HUES64 (cell line): ENCODE measurements around the gene SLC7A4.
"Not testable (repeated sequence)": the region's sequence is repeated elsewhere in the genome, so short reads cannot be mapped to it uniquely, and the experiment has no call there.

ENCODE experiments used
- H3K27ac ChIP-seq: 2 replicates; pipeline ENCODE4 v1.7.0; 2013; ENCODE audit warnings: low read depth, low read length, inconsistent platforms
- H3K27me3 ChIP-seq: 2 replicates; pipeline ENCODE4 v1.6.1; 2013; ENCODE audit warnings: mild to moderate bottlenecking, low read length; ENCODE audit not compliant: insufficient read depth
- H3K36me3 ChIP-seq: 2 replicates; pipeline ENCODE4 v1.6.1; 2013; ENCODE audit warnings: mild to moderate bottlenecking, low read length; ENCODE audit not compliant: insufficient read depth
- H3K4me1 ChIP-seq: 2 replicates; pipeline ENCODE4 v1.6.1; 2013; ENCODE audit warnings: mild to moderate bottlenecking, low read length, moderate library complexity; ENCODE audit not compliant: insufficient read depth
- H3K4me3 ChIP-seq: 2 replicates; pipeline ENCODE4 v1.5.1; 2013; ENCODE audit warnings: mild to moderate bottlenecking, low read length, moderate library complexity
- H3K9ac ChIP-seq: 2 replicates; pipeline ENCODE4 v1.6.1; 2013; ENCODE audit warnings: mild to moderate bottlenecking, low read depth, low read length
- H3K9me3 ChIP-seq: 2 replicates; pipeline ENCODE4 v1.6.1; 2013; ENCODE audit warnings: low read depth, low read length; ENCODE audit not compliant: insufficient read depth
- WGBS: fragments of 150-250, 120-280 bp; methylation state at CpG from one replicate; pipeline ENCODE4 v1.1.7; 2013; ENCODE audit warnings: missing lambda C conversion rate; 5-methylcytosine and 5-hydroxymethylcytosine counted together

SLC7A4 gene

DNA sequence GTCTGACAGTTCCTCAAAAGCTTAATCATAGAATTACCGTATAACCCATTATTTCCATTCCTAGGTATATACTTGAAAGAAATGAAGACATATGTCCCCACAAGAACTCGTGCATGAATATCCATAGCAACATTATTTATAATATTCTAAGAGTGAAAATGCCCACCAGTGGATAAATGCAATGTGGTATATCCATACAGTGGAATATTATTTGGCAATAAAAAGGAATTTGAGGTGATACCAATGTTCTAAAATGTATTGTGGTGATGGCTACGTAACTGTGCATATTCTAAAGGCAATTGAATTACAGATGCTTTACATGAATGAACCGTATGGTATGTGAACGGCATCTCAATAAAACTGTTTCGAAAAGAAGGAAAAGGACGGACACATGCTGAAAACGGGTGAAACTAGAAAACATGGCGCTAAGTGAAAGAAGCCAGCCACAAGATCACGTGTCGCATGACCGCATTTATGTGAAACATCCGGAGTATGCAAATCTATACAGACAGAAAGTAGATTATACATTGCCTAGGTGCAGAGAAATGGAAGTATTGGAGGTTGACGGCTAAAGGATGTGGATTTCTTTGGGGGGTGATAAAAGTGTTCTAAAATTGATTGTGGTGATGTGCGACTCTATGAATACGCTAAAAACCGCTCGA lies 29.4 kb upstream of the SLC7A4 start:
- not testable (repeated sequence) for H3K27me3 ChIP-seq, H3K9ac ChIP-seq, H3K4me1 ChIP-seq, H3K9me3 ChIP-seq, H3K36me3 ChIP-seq, H3K27ac ChIP-seq, H3K4me3 ChIP-seq
- WGBS = 94% methylated on average over 15 of the region's 18 CpGs

GRCh38 chr22:21060363-21060762 lies 28.0 kb upstream of the SLC7A4 start:
- H3K36me3 ChIP-seq, H3K9me3 ChIP-seq, H3K27me3 ChIP-seq, H3K4me3 ChIP-seq, H3K4me1 ChIP-seq, H3K27ac ChIP-seq, H3K9ac ChIP-seq: not testable (repeated sequence)
- 93% methylated on average over 4 of the region's 8 CpGs for WGBS

DNA sequence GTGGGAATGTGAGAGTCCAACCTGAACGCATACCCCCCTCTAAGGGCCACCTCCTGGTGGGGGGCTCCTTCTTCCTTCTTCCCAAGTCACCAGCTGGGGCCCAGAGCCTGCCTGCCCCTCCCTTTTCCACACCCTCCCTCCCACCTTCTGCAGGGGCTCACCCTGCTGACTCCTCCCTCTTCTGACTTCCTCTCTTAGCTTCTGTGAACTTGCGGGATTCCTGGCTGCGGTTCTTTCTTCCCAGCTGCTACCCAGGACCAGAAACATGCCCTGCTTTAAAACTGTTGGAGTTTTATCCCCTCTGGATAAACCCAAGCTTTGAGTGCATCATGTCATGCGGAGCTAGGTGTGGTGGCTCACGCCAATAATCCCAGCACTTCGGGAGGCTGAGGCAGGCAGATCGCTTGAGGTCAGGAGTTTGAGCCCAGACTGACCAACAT lies 23.5 kb upstream of the SLC7A4 start:
- H3K27me3 ChIP-seq = no peaks in the 10 kb centered on the region
- peaks cover 19% of the 10 kb centered on the region for H3K4me1 ChIP-seq
- H3K36me3 ChIP-seq = no peaks in the 10 kb centered on the region
- no peak overlapping the region for H3K9ac ChIP-seq
- 51% methylated on average over 7 of the region's 7 CpGs for WGBS
- no peak overlapping the region for H3K4me3 ChIP-seq
- no peak overlapping the region for H3K27ac ChIP-seq
- H3K9me3 ChIP-seq = no peaks in the 10 kb centered on the region

GRCh38 chr22:21055564-21055834 lies 23.1 kb upstream of the SLC7A4 start:
- 67% methylated on average over 4 of the region's 4 CpGs for WGBS
- Histone ChIP-seq H3K9me3 (no peaks in the 10 kb centered on the region), H3K9ac (no peak overlapping the region), H3K27ac (no peak overlapping the region), H3K4me1 (peaks cover 19% of the 10 kb centered on the region), H3K36me3 (no peaks in the 10 kb centered on the region), H3K4me3 (no peak overlapping the region), H3K27me3 (no peaks in the 10 kb centered on the region)

GRCh38 chr22:21054714-21055563 lies 22.6 kb upstream of the SLC7A4 start:
- Histone ChIP-seq H3K36me3 (no peaks in the 10 kb centered on the region), H3K4me3 (no peak overlapping the region), H3K27ac (no peak overlapping the region), H3K9ac (no peak overlapping the region), H3K9me3 (no peaks in the 10 kb centered on the region), H3K27me3 (no peaks in the 10 kb centered on the region), H3K4me1 (peaks cover 19% of the 10 kb centered on the region)
- WGBS = 85% methylated on average over 11 of the region's 11 CpGs

GRCh38 chr22:21054046-21054713 lies 21.8 kb upstream of the SLC7A4 start:
- WGBS = 89% methylated on average over 15 of the region's 15 CpGs

DNA sequence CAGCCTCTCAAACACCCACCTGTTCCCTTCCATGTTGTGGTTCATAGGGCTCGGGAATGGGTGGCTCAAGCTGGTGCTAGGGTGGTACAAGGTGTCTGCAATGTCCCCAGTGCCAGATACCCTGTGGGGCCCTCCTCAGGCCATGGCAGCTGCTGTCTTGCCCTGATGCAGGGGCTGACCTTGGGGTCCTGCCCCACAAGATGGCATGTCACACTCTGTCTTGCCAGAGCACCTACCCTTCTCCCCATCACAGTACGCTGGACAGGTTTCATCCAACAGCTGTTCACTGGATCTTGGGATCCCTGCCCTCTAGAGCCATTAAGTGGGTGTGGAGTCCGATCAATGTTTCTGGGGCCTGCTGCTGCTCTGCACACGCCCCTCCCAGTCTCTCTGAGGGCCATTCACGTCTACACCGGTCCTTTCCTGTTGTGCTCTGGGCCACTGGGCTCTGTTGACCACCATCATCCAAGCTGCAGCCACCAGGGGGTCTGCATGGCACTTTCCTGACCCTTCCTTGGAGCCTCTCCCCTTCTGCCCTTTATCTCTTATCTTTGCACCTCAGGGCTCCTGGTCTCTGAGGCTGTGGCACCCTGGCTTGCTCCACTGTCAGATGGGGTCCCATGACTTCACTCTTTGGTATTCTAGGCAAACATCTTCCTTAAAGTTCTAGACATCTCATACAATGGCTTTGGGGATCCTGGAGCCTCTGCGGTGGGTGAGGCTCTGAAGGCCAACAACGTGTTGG lies 20.5 kb upstream of the SLC7A4 start:
- Histone ChIP-seq H3K4me1 (peaks cover 19% of the 10 kb centered on the region), H3K27ac (no peak overlapping the region), H3K36me3 (no peaks in the 10 kb centered on the region), H3K4me3 (no peak overlapping the region), H3K27me3 (no peaks in the 10 kb centered on the region), H3K9me3 (no peaks in the 10 kb centered on the region), H3K9ac (no peak overlapping the region)
- WGBS = 92% methylated on average over 8 of the region's 8 CpGs

More at GRCh38 chr22:21054046-21054713, 21.8 kb upstream of the SLC7A4 start:
- H3K4me3 ChIP-seq = no peak overlapping the region
- no peak overlapping the region for H3K9ac ChIP-seq
- no peaks in the 10 kb centered on the region for H3K9me3 ChIP-seq
- no peak overlapping the region for H3K27ac ChIP-seq
- H3K36me3 ChIP-seq = no peaks in the 10 kb centered on the region
- H3K4me1 ChIP-seq = peaks cover 19% of the 10 kb centered on the region
- no peaks in the 10 kb centered on the region for H3K27me3 ChIP-seq

DNA sequence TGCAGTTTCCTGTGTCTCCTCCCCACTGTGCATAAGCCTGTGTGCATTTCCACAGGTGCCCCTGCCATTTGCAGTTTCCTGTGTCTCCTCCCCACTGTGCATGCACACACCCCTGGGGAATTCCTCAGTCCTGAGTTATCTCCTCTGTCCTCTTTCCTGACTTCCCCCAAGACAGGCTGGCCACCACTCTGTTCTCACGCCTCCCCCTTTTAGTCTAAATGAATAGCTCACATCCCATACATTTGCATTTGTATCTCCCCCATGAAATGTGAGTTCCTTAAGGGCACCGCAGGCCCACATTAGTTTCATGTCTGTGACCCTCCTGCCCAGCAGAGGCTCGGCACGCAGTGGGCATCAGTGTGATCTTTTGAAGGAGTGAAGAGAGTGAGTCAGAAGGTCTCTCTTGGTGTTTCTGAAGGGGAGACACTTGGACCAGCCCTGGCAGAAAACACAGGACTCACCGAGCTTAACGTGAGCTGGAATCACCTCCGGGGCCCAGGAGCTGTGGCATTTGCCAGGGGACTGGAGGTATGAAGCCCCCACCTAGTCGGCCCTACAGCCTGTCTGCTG lies 19.6 kb upstream of the SLC7A4 start:
- Histone ChIP-seq H3K27me3 (no peaks in the 10 kb centered on the region), H3K9ac (no peak overlapping the region), H3K27ac (no peak overlapping the region), H3K36me3 (no peaks in the 10 kb centered on the region), H3K4me3 (no peak overlapping the region), H3K4me1 (peaks cover 19% of the 10 kb centered on the region), H3K9me3 (no peaks in the 10 kb centered on the region)
- 39% methylated on average over 8 of the region's 8 CpGs for WGBS

DNA sequence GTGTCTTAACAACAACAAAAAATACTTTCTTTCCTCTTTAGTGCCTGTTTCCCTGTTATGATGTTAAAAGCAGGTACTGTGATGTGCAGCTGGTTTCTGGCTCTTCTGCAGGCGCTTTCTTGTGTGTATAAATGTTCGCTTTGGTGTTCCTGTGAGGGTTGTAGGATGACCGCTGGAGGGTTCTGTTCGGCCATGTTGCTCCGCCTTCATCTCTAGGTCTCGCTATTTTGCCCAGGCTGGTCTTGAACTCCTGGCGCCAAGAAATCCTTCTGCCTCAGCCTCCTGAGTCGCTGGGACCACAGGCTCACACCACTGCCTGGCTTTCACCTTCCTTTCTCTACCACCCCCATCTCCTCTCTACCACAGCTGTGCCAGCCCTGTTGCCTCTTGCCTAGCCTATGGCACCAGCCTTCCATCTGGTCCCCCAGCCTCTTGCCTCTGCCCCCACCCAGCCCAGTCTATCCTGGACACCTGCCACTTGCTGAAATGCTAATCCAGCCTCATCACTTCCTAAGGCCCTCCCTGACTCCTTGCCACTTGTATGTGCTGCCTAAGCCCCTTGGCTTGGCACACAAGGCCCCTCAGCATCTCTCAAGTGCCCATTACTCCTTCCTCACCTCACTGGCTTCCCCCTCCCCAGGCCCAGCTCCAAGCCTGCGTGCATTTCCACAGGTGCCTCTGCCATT lies 18.9 kb upstream of the SLC7A4 start:
- H3K9ac ChIP-seq = no peak overlapping the region
- H3K27ac ChIP-seq = no peak overlapping the region
- 83% methylated on average over 9 of the region's 9 CpGs for WGBS

DNA sequence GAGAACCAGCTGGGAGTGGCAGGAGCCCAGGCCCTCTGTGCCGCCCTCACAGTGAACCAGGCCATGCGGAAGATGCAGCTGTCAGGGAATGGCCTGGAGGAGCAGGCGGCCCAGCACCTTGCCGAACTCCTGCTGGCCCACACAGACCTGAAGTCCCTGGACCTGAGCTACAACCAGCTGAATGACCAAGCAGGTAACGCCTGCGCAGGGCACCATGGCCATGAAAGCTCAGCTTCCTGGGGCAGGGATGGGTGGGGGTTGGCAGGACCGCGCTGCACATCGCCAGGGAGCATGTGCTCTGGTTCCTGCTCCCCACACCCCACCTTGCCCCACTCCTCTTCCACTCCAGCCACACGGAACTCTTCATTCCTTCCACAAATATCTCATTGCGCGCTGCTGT lies 16.6 kb upstream of the SLC7A4 start:
- H3K9me3 ChIP-seq, H3K9ac ChIP-seq, H3K36me3 ChIP-seq, H3K27ac ChIP-seq, H3K27me3 ChIP-seq, H3K4me3 ChIP-seq: not testable (repeated sequence)
- WGBS = no CpG with 5 or more reads among the region's 12 CpGs
- peaks cover 16% of the 10 kb centered on the region for H3K4me1 ChIP-seq

More for the DNA sequence above, 18.9 kb upstream of the SLC7A4 start:
- H3K4me3 ChIP-seq = no peak overlapping the region
- H3K4me1 ChIP-seq = peaks cover 20% of the 10 kb centered on the region
- H3K36me3 ChIP-seq = no peaks in the 10 kb centered on the region
- H3K9me3 ChIP-seq = no peaks in the 10 kb centered on the region
- no peaks in the 10 kb centered on the region for H3K27me3 ChIP-seq
